K562 (cell line): ENCODE measurements around the gene SETD3. TPM values are rescaled to one million over a fixed set of nuclear protein-coding genes. Genes with fewer than 3 reads are reported as not detected.

Experiments
- ATAC-seq: fragments of 200-7000 bp; cut with Tn5 transposase; 3 replicates; pipeline ENCODE4 v1.9.1; 2020; ENCODE audit warnings: moderate library complexity
- BruUV-seq: library from RNA; stranded (reverse); fragments of 400-500 nt; replicated peaks from 2 replicates; lab custom pipeline; 2021; lab: Mats Ljungman, UMichigan
- CTCF ChIA-PET: fragments of 300-600 bp; formaldehyde crosslinking; extraction: SDS; loops from one replicate; lab custom pipeline; 2021; ENCODE audit warnings: low intra/inter-chr PET ratio; lab: Yijun Ruan, JAX
- POLR2A ChIA-PET: fragments of 300-600, 350-650 bp; sonication (Branson Sonifier 250); formaldehyde crosslinking; extraction: SDS; loops from one replicate; lab custom pipeline; 2021; ENCODE audit warnings: antibody characterized with exemption, inconsistent platforms; lab: Yijun Ruan, JAX
- DNase-seq, 4 experiments: peaks; one replicate each; pipeline versions ENCODE4 v3.0.0 to v3.0.0-alpha.2; 2011 to 2018; ENCODE audit warnings: low spot score in 3 of 4, mixed read lengths in 3 of 4; ENCODE audit errors: extremely low read depth in 1 of 4
- FAIRE-seq: peaks from 2 replicates; lab custom pipeline; 2011; peaks lifted over from hg19 to GRCh38; lab: Jason Lieb, UNC
- H2AFZ ChIP-seq: 2 replicates; pipeline ENCODE4 v1.6.0; 2011; ENCODE audit warnings: low read depth, low read length, control low read depth, inconsistent platforms
- H3K27ac ChIP-seq: fragments of 200-600 bp; 3 replicates; pipeline ENCODE4 v1.8.0; 2011; ENCODE audit warnings: low read depth, mild to moderate bottlenecking, control low read depth, inconsistent platforms, low read length, moderate library complexity, mixed read lengths; ENCODE audit errors: extremely low read depth
- H3K27me3 ChIP-seq, 2 experiments: fragments of 300-600 bp in 1 of 2; 2 replicates in 1 of 2; 3 replicates in 1 of 2; pipeline versions ENCODE4 v1.6.0 to v1.8.0; 2011; ENCODE audit warnings: inconsistent platforms in 2 of 2, low read length in 2 of 2, mild to moderate bottlenecking in 1 of 2, mixed read lengths in 1 of 2, moderate library complexity in 1 of 2; ENCODE audit not compliant: control insufficient read depth in 2 of 2, insufficient read depth in 2 of 2
- H3K36me3 ChIP-seq: fragments of 300-600 bp; 3 replicates; pipeline ENCODE4 v1.8.0; 2011; ENCODE audit warnings: mild to moderate bottlenecking, low read length, inconsistent platforms; ENCODE audit not compliant: control insufficient read depth, insufficient read depth
- H3K4me1 ChIP-seq, 2 experiments: fragments of 200-600 bp in 1 of 2; replicated peaks in 1 of 2; 2 replicates in 1 of 2; 3 replicates in 1 of 2; pipeline versions ENCODE4 v1.5.1 to v1.8.0; 2011; ENCODE audit warnings: inconsistent platforms in 2 of 2, low read length in 2 of 2, mild to moderate bottlenecking in 1 of 2, mixed read lengths in 1 of 2, moderate library complexity in 1 of 2; ENCODE audit not compliant: control insufficient read depth in 2 of 2, insufficient read depth in 2 of 2
- H3K4me2 ChIP-seq: 2 replicates; pipeline ENCODE4 v1.6.1; 2011; ENCODE audit warnings: low read length, control low read depth, inconsistent platforms, mixed read lengths; ENCODE audit not compliant: insufficient read depth
- H3K4me3 ChIP-seq: fragments of 200-600 bp; sonication (generic), shearing (Covaris generic); 2 replicates; pipeline ENCODE4 v1.5.1; 2016; ENCODE audit warnings: control low read depth, inconsistent platforms
- H3K79me2 ChIP-seq: fragments of 200-600 bp; 3 replicates; pipeline ENCODE4 v1.8.0; 2011; ENCODE audit warnings: low read length, inconsistent platforms; ENCODE audit not compliant: control insufficient read depth, insufficient read depth
- H3K9ac ChIP-seq, 2 experiments: 2 replicates each; pipeline versions ENCODE4 v1.6.0 to v1.6.1; 2011; ENCODE audit warnings: low read depth in 2 of 2, low read length in 2 of 2, control low read depth in 1 of 2, inconsistent platforms in 1 of 2, mild to moderate bottlenecking in 1 of 2, mixed read lengths in 1 of 2; ENCODE audit not compliant: insufficient read depth in 1 of 2
- H3K9me1 ChIP-seq: one replicate; pipeline ENCODE4 v1.6.0; 2011; ENCODE audit warnings: inconsistent platforms, mild to moderate bottlenecking, low read length, moderate library complexity; ENCODE audit not compliant: control insufficient read depth, insufficient read depth
- H3K9me3 ChIP-seq: replicated peaks from 2 replicates; pipeline ENCODE4 v1.5.1; 2011; ENCODE audit warnings: low read depth, low read length, inconsistent platforms; ENCODE audit not compliant: control insufficient read depth, insufficient read depth
- H4K20me1 ChIP-seq: replicated peaks from 2 replicates; pipeline ENCODE4 v1.6.1; 2011; ENCODE audit warnings: low read length, inconsistent platforms, mixed read lengths; ENCODE audit not compliant: control insufficient read depth, insufficient read depth
- FOXJ3 ChIP-seq: sonication (generic); formaldehyde crosslinking; IDR thresholded peaks from 2 replicates; pipeline ENCODE4 v1.4.0; 2020; ENCODE audit warnings: mild to moderate bottlenecking, missing genetic modification reagents
- RBBP5 ChIP-seq: fragments of 200-600 bp; sonication (generic); IDR thresholded peaks from 2 replicates; pipeline ENCODE4 v1.6.1; 2012; ENCODE audit warnings: borderline replicate concordance, mild to moderate bottlenecking, low read length, control low read depth, inconsistent platforms; ENCODE audit not compliant: insufficient read depth, poor library complexity, severe bottlenecking
- ZC3H11A ChIP-seq: IDR thresholded peaks from 2 replicates; pipeline ENCODE4 v1.6.1; 2012; ENCODE audit warnings: low read depth, low read length, improper control_type of control experiment
- ZNF274 ChIP-seq: IDR thresholded peaks from 2 replicates; pipeline ENCODE4 v1.6.1; 2011; ENCODE audit warnings: low read depth, mild to moderate bottlenecking, low read length, moderate library complexity, borderline replicate concordance
- ZNF551 ChIP-seq: fragments of 250-450 bp; sonication (Bioruptor Pico); IDR thresholded peaks from 2 replicates; pipeline ENCODE4 v1.5.0; 2021; ENCODE audit warnings: mild to moderate bottlenecking, moderate library complexity
- ZNF668 ChIP-seq: fragments of 250-450 bp; sonication (Bioruptor Pico); IDR thresholded peaks from 2 replicates; pipeline ENCODE4 v1.8.0; 2022; ENCODE audit warnings: mild to moderate bottlenecking, inconsistent platforms
- WGBS: fragments of 100-300 bp; shearing (Covaris generic); methylation state at CpG from one replicate; pipeline ENCODE4 v1.1.6; 2016; ENCODE audit warnings: low coverage, mixed read lengths; ENCODE audit not compliant: insufficient coverage; ENCODE audit errors: missing lambda C conversion rate; 5-methylcytosine and 5-hydroxymethylcytosine counted together
- in situ Hi-C: fragments of 300-500 bp; cut with MboI; formaldehyde crosslinking; loops from 4 replicates; pipeline ENCODE4 v1.15.0; 2018; ENCODE audit warnings: inconsistent platforms, mixed read lengths
- intact Hi-C: fragments of 100-400 bp; cut with micrococcal nuclease; formaldehyde crosslinking; loops from 2 replicates; pipeline ENCODE4 v1.14.2; 2022
- polyA plus RNA-seq, 8 experiments: library from polyadenylated mRNA; depleted of rRNA in 4 of 8; stranded (reverse) in 5 of 8; unstranded in 3 of 8; fragments of >200 nt; fragmentation: Nextera tagmentation in 2 of 8; fragmentation: Illumina TruSeq in 1 of 8; extraction: Ambion mirVana in 2 of 8; extraction: Trizol in 1 of 8; gene quantifications; 2 replicates each; pipeline versions ENCODE4 v1.2.1 to v1.2.3, GENCODE V29; 2011 to 2014; ENCODE audit warnings: inconsistent platforms in 1 of 8, missing spikeins in 1 of 8
- total RNA-seq, 7 experiments: library from RNA; depleted of rRNA in 6 of 7; stranded (reverse); fragments of >200 nt in 6 of 7; fragmentation: Illumina TruSeq in 2 of 7; extraction: Trizol in 2 of 7; gene quantifications; 2 replicates each; pipeline versions ENCODE4 v1.2.1 to v1.2.3, GENCODE V29; 2011 to 2021; ENCODE audit warnings: low replicate concordance in 1 of 7
- TF ChIP-seq, protein P1 (sequence below): fragments of 250-450 bp; sonication (Bioruptor Pico); IDR thresholded peaks from 2 replicates; pipeline ENCODE4 v1.6.1; 2021; ENCODE audit warnings: mild to moderate bottlenecking

The SETD3 gene
- total and polyA plus RNA-seq, 9 of the 15 experiments (the other 6 are each of a cell fraction or from before 2014, with no cell fraction given), result 8.5 to 35.9 (median 26.5) TPM

DNA sequence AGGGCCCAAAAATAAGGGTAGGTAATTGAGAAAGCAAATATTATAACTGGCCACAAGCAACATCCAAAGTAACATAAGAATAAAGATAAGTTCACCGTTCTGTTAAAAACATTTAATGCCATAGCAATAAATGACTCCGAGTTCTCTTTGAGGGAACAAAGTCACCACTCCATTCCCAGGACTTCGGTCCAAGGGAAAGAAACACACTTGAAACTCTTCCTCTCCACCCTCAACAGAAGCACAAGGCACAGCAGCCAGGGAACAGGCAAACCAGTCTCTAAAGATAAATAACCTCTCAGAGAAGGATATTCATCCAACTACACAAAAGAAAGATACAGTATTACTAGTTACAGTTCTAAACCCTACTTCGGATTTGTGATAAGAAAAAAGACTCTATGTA, 2.5 kb downstream of the SETD3 start:
- peak overlapping the region in 1 of 2 experiments; percentile 36; a peak in 1 of 4 replicates for H3K9ac ChIP-seq
- ATAC-seq, result no peak
- no TSS peak for BruUV-seq
- DNase-seq, result no peak
- ChIA-PET POLR2A (no interaction called here), CTCF (no interaction called here)
- TF ChIP-seq RBBP5 (no peak), ZC3H11A (no peak), ZNF551 (CRISPR knock-in tag) (no peak), ZNF668 (no peak), FOXJ3 (CRISPR knock-in tag) (no peak), ZNF274 (no peak)
- TF ChIP-seq, protein P1, sequence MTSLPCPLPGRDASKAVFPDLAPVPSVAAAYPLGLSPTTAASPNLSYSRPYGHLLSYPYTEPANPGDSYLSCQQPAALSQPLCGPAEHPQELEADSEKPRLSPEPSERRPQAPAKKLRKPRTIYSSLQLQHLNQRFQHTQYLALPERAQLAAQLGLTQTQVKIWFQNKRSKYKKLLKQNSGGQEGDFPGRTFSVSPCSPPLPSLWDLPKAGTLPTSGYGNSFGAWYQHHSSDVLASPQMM, result no peak
- TF ChIP-seq, all 486 proteins: peak for 0
- FAIRE-seq, result no peak
- Histone ChIP-seq H3K36me3 (no peaks in the 10 kb centered on the region), H3K27me3 (no peaks in the 10 kb centered on the region), H3K4me2 (peak overlapping the region; percentile 82), H3K9me1 (no peaks in the 10 kb centered on the region), H3K79me2 (peaks cover 91% of the 10 kb centered on the region), H4K20me1 (peaks cover 17% of the 10 kb centered on the region), H3K4me1 (peaks cover 8 to 43% of the 10 kb centered on the region in 2 experiments; a peak in 4 of 5 replicates), H2AFZ (no peak overlapping the region), H3K9me3 (no peaks in the 10 kb centered on the region), H3K27ac (peak overlapping the region; percentile 38; the same call in 1 of the 3 replicates), H3K4me3 (peak overlapping the region; percentile 91)
- intact Hi-C loops, result no loop called here
- 11% methylated on average over 4 of the region's 4 CpGs for WGBS
- in situ Hi-C loops, result no loop called here
